NCI-H82 (cell line): ENCODE measurements around the gene ST8SIA4.

ENCODE experiments used
- DNase-seq: peaks from one replicate; lab custom pipeline; 2025; lab: John Stamatoyannopoulos, UW

The ST8SIA4 gene, protein sequence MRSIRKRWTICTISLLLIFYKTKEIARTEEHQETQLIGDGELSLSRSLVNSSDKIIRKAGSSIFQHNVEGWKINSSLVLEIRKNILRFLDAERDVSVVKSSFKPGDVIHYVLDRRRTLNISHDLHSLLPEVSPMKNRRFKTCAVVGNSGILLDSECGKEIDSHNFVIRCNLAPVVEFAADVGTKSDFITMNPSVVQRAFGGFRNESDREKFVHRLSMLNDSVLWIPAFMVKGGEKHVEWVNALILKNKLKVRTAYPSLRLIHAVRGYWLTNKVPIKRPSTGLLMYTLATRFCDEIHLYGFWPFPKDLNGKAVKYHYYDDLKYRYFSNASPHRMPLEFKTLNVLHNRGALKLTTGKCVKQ

GRCh38 chr5:100903039-100903887 is at the start of gene ST8SIA4:
ST8SIA4 (minus strand) TSS chr5:100903282; CDS start chr5:100902955, 327 bp downstream.
- peak; percentile 89 for DNase-seq

DNA sequence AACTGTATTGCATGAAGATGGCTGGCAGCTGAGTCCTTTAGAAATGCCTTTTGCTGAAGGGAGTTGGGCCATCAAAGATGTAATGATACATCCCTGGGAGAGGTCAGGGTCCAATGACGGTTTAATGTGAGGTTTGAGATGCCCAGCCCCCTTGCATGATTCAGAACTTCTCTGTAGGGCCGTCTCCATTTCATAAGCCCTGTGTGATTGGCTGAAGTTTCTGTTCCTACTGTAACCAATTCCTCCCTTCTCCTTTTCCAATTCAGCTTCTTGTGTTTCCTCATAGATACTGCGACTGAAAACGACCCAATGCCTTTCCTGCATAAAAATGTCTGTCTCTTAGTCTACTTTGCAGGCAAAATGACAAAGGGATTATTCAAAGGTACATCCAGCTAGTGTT is 47.9 kb upstream of the ST8SIA4 start:
- no peak for DNase-seq

DNA sequence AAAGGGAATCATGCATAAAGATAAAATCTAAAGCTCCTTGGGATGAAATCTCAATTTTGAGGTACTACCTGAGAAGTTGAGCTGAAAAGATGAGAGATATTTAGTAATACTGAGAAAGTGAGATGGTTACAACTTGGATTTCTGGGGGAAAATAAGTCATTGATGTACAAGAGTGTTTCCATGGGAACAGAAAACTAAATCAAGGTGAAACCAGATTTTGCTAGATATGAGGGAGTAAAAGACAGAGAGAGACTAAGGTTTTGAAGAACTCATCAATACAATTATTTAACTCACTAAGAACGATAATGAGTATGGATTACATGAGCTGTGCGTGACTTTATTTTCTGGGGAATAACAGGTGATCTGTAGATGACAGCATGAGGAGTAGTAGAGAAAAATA is 10.2 kb upstream of the ST8SIA4 start:
- DNase-seq: no peak

GRCh38 chr5:100909034-100909433 is 6.0 kb upstream of the ST8SIA4 start:
- no peak for DNase-seq

- no peak for DNase-seq
Observed at GRCh38 chr5:100905259-100905914, 2.3 kb upstream of the ST8SIA4 start.

DNA sequence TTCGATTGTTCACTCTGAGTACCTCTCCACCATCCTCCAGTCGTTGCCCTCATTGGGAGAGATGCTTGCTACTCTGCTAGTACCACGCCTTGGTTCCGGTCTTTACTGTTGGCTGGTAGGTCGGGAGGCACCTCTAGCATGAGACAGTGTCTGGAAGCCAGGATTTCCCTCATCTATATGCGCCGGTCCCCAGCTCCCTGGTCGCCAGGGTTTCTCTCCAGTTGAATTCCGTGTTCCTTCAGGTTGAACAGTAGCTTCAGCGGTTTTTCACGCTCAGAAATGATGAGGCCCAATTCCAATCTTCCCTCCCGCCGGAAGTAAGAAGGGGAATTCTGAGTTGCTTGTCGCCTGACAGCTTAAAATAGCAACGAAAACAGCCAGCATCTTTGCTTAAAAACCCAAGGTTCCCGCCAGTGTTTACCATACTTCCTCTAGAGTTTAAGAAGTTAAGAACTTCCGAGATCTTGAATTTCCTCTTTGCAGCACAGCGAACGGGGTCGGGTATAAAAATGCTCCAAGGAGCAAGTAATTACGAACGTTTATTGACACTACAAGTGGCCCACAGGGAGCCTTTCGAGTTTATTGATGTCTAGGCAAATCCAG is 1.3 kb upstream of the ST8SIA4 start:
- DNase-seq: no peak

GRCh38 chr5:100902440-100903038 is 543 bp downstream of the ST8SIA4 start:
- peak; percentile 30 for DNase-seq

- DNase-seq: no peak
Observed at GRCh38 chr5:100901821-100902341, 1.2 kb downstream of the ST8SIA4 start.

DNA sequence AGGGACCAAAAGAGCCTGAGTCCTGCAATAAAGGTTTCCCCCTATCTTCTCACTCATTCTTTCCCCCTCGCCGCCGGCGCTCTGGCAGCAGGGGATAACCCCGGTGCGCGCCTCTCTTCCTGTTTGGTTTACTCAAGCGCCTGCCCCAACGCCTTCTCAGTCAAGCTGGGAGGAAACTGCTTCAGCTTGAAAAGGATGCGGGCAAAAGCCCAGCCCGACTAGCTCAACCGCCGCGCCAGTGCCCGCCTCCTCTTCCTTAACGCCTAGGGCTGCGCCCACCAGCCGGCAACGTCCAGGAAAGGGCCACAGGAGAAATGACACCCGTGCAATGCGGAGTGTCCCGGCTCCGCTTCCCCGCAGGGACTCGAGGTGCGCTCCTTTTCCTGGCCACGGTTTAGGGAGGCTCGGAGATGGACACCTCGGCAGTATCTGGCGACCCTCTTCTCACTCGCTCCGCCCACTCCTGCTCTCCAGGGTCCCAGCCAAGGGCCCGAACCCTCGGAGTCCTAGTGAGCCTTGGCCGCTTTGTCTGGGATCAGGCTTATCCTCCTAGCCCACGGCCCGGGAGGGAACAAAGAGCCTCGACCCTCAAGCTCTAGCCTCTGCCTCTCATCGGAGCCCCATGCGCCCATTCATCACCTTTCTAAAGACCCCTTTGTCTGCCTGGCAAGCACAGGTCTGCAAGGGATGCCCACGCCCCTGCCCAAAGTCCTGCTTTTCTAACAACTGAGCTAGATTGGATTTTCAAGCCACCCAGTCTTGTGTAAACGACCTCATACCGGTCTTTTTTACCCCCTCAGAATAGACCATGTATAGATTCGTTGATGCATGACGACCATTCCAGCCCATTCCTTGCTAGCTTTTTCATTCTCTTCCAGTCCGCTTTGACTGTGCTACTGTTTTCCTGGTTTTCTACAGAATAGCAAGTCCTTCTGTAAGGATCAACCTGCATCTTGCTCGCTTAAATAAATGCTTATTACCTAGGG is 2.0 kb downstream of the ST8SIA4 start:
- peak; percentile 70 for DNase-seq

GRCh38 chr5:100900142-100900795 is 2.8 kb downstream of the ST8SIA4 start:
- DNase-seq: peak; percentile 70

GRCh38 chr5:100899675-100900074 is 3.4 kb downstream of the ST8SIA4 start:
- no peak for DNase-seq

- no peak for DNase-seq
Observed at GRCh38 chr5:100898504-100899346, 4.4 kb downstream of the ST8SIA4 start.

DNA sequence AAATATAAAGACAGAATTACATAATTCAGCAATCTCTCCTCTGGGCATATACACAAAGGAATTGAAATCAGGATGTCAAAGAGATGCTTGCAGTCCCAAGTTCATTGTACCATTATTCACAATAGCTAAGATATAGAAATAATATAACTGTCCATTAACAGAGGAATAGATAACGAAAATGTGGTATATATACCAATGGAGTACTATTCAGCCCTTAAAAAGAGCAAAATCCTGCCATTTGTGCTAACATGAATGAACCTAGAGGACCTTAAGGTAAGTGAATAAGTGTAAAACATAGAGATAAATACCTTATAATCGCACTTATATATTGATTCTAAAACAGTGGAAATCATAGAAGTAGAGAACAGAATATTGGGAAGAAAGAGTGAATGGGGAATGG is 7.0 kb downstream of the ST8SIA4 start:
- no peak for DNase-seq

- no peak for DNase-seq
Observed at GRCh38 chr5:100890461-100891008, 12.5 kb downstream of the ST8SIA4 start.

DNA sequence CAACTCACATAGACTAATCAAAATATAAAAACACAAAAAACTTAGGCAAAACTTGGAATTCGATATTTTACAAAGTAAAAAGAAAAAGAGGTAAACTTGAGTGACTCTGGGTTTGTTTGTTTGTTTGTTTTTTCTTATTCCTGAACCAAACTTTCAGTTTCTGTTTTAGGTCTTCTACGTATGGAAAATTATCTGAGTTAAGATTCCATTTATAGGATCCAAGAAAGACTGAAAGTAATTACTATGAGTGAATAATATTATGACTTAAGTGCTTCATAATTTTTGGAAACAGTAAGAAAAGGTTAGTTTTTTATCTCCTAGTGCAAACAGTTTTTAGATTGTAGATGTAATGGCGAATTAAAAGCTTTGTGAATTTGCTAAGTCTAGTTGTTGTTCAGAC is 13.2 kb downstream of the ST8SIA4 start:
- DNase-seq: no peak

DNA sequence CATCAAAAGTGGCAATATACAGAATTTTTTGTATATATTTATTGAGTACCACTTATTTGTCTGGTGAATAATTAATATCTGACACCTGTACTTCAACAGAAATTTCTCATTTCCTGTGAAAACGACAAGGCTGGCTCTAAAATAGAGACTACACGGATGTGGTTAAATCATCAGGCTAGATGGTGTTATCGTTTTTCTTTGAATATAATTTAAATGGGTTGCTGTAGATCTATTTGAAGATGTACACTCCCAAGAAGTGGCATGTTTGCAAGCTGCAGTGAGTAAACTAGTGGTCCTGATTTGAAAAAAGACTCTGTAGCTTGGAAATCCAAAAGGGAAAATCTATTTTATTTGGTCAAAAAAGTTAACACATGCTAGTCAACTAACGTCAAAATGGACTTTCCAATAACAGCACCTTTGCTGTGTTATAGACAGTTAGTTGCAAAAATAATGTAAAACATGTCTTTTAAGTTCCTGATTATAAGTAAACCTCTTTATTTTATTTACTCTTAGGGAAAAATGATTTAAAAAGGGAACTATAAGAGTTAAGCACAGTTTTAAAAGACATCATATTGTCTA is 13.8 kb downstream of the ST8SIA4 start:
- DNase-seq: no peak

DNA sequence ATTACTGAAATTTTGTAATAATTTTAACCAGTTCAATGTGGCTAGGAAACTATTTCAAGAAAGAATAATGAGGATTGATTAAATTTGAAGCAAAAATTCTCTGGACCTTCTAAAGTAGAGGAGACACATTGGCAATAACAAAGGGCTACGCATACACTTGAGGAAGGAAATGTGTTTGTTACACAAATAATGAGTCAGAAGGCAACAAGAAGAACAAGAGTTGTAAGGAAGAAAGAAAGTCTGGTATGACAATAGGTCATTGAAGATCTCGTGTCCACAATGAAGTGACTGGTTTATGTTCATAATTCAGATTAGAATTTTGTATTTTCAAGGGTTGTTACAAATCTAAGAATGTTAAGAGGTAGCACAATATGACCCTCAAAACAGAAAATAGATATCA is 25.8 kb downstream of the ST8SIA4 start:
- DNase-seq: no peak
